ENCODE data around the gene KCNT1. TPM values are rescaled to one million over a fixed set of nuclear protein-coding genes. Genes with fewer than 3 reads are reported as not detected.

KCNT1 gene
- total RNA-seq, 3 donors from 2014 or later: 0.05 TPM; not detected in 2

Other genes starting within 250 kb of the KCNT1 start
- 1 to 10 TPM in 2 of 3 donors, under 1 TPM in 1; 0.94 to 2.4 (median 1.2) TPM for gene PPP1R26, start 222.4 kb upstream of the KCNT1 start, total RNA-seq
- gene MRPS2, start 201.5 kb upstream of the KCNT1 start, total RNA-seq: 100 to 1,000 TPM in 1 of 3 donors, 10 to 100 TPM in 2; 85.3 to 110 (median 85.7) TPM
- gene LCN1, start 180.7 kb upstream of the KCNT1 start, total RNA-seq: not detected
- not detected for gene OBP2A, start 156.1 kb upstream of the KCNT1 start, total RNA-seq
- not detected for gene PAEP, start 140.4 kb upstream of the KCNT1 start, total RNA-seq
- gene GLT6D1, start 62.6 kb upstream of the KCNT1 start, total RNA-seq: not detected
- not detected for gene LCN9, start 38.9 kb upstream of the KCNT1 start, total RNA-seq
- not detected for gene SOHLH1, start 2.7 kb upstream of the KCNT1 start, total RNA-seq
- 10 to 100 TPM; 26.7 to 37.4 (median 29.2) TPM for gene CAMSAP1, start 205.4 kb downstream of the KCNT1 start, total RNA-seq